ENCODE results near the gene FBN2.
"Not testable (repeated sequence)": the region's sequence is repeated elsewhere in the genome, so short reads cannot be mapped to it uniquely, and the experiment has no call there.

Gene FBN2

GRCh38 chr5:128475693-128476092 lies 62.4 kb downstream of the FBN2 start:
- FAIRE-seq: no peak

GRCh38 chr5:128472919-128473318 lies 65.1 kb downstream of the FBN2 start:
- FAIRE-seq: no peak

- FAIRE-seq: no peak
Measured at GRCh38 chr5:128472036-128472435, 66.0 kb downstream of the FBN2 start.

- FAIRE-seq: no peak
Measured at GRCh38 chr5:128470663-128471062, 67.4 kb downstream of the FBN2 start.

GRCh38 chr5:128469912-128470311 lies 68.1 kb downstream of the FBN2 start:
- no peak for FAIRE-seq

- FAIRE-seq: no peak
Measured at GRCh38 chr5:128466980-128467379, 71.1 kb downstream of the FBN2 start.

- FAIRE-seq: no peak
Measured at GRCh38 chr5:128466554-128466953, 71.5 kb downstream of the FBN2 start.

GRCh38 chr5:128464596-128464995 lies 73.4 kb downstream of the FBN2 start:
- FAIRE-seq: no peak

- no peak for FAIRE-seq
Measured at GRCh38 chr5:128462330-128462729, 75.7 kb downstream of the FBN2 start.

- not testable (repeated sequence) for FAIRE-seq
Measured at GRCh38 chr5:128457147-128457915, 80.7 kb downstream of the FBN2 start.

GRCh38 chr5:128455841-128456361 lies 82.1 kb downstream of the FBN2 start:
- FAIRE-seq: no peak

- FAIRE-seq: no peak
Measured at GRCh38 chr5:128453121-128453520, 84.9 kb downstream of the FBN2 start.

GRCh38 chr5:128447224-128447623 lies 90.8 kb downstream of the FBN2 start:
- FAIRE-seq: not testable (repeated sequence)

GRCh38 chr5:128441941-128442350 lies 96.1 kb downstream of the FBN2 start:
- no peak for FAIRE-seq

GRCh38 chr5:128441165-128441564 lies 96.9 kb downstream of the FBN2 start:
- no peak for FAIRE-seq

GRCh38 chr5:128436749-128437188 lies 101.3 kb downstream of the FBN2 start:
- no peak for FAIRE-seq

- no peak for FAIRE-seq
Measured at GRCh38 chr5:128435861-128436260, 102.2 kb downstream of the FBN2 start.

GRCh38 chr5:128434993-128435392 lies 103.1 kb downstream of the FBN2 start:
- no peak for FAIRE-seq

GRCh38 chr5:128432913-128433440 lies 105.1 kb downstream of the FBN2 start:
- FAIRE-seq: no peak

- FAIRE-seq: no peak
Measured at GRCh38 chr5:128427921-128428320, 110.1 kb downstream of the FBN2 start.

- FAIRE-seq: no peak
Measured at GRCh38 chr5:128426090-128426534, 111.9 kb downstream of the FBN2 start.

GRCh38 chr5:128424646-128425045 lies 113.4 kb downstream of the FBN2 start:
- no peak for FAIRE-seq

- FAIRE-seq: no peak
Measured at GRCh38 chr5:128422612-128423011, 115.4 kb downstream of the FBN2 start.

- FAIRE-seq: no peak
Measured at GRCh38 chr5:128414469-128414868, 123.6 kb downstream of the FBN2 start.
